GM23338 (cell line): ENCODE results near the gene PHOX2A. TPM values are rescaled to one million over a fixed set of nuclear protein-coding genes. Genes with fewer than 3 reads are reported as not detected.

ENCODE experiments used
- ATAC-seq: fragments of 200-7000 bp; cut with Tn5 transposase; 3 replicates; pipeline ENCODE4 v1.9.1; 2020
- DNase-seq: peaks from one replicate; pipeline ENCODE4 v3.0.0-alpha.2; 2015; ENCODE audit warnings: low spot score
- H2AFZ ChIP-seq: fragments of 200-600 bp; sonication (generic); 2 replicates; pipeline ENCODE4 v1.8.0; 2016; ENCODE audit warnings: antibody characterized with exemption, mild to moderate bottlenecking, moderate library complexity
- H3F3A ChIP-seq: fragments of 200-600 bp; sonication (generic); replicated peaks from 2 replicates; pipeline ENCODE4 v1.8.0; 2017; ENCODE audit warnings: antibody characterized with exemption, mixed run types, low read depth
- H3K27ac ChIP-seq: fragments of 200-600 bp; sonication (generic); 2 replicates; pipeline ENCODE4 v1.6.1; 2016; ENCODE audit warnings: low read depth
- H3K27me3 ChIP-seq: fragments of 200-600 bp; sonication (generic); 2 replicates; pipeline ENCODE4 v1.8.0; 2016; ENCODE audit warnings: mild to moderate bottlenecking, mixed run types, moderate library complexity; ENCODE audit not compliant: insufficient read depth
- H3K36me3 ChIP-seq: fragments of 200-600 bp; sonication (generic); 2 replicates; pipeline ENCODE4 v1.8.0; 2016; ENCODE audit warnings: mild to moderate bottlenecking; ENCODE audit not compliant: insufficient read depth
- H3K4me1 ChIP-seq: fragments of 200-600 bp; sonication (generic); 2 replicates; pipeline ENCODE4 v1.8.0; 2016; ENCODE audit warnings: mild to moderate bottlenecking, moderate library complexity; ENCODE audit not compliant: insufficient read depth
- H3K4me2 ChIP-seq: fragments of 200-600 bp; sonication (generic); 2 replicates; pipeline ENCODE4 v1.7.1; 2017; ENCODE audit warnings: mixed run types
- H3K4me3 ChIP-seq: fragments of 200-600 bp; sonication (generic); 2 replicates; pipeline ENCODE4 v1.6.1; 2016; ENCODE audit warnings: mixed run types
- H3K79me2 ChIP-seq: fragments of 200-600 bp; sonication (generic); replicated peaks from 2 replicates; pipeline ENCODE4 v1.8.0; 2017; ENCODE audit warnings: mild to moderate bottlenecking; ENCODE audit not compliant: insufficient read depth
- H3K9me2 ChIP-seq: fragments of 200-600 bp; sonication (generic); 2 replicates; pipeline ENCODE4 v1.8.0; 2017; ENCODE audit not compliant: insufficient read depth
- H4K20me1 ChIP-seq: fragments of 200-600 bp; sonication (generic); replicated peaks from 2 replicates; pipeline ENCODE4 v1.8.0; 2017; ENCODE audit warnings: mild to moderate bottlenecking; ENCODE audit not compliant: insufficient read depth
- H3K27ac Mint-ChIP-seq: 2 replicates; pipeline ENCODE4 v1.8.0; 2020; ENCODE audit warnings: inconsistent platforms, mild to moderate bottlenecking, moderate library complexity, mixed read lengths
- H3K27me3 Mint-ChIP-seq: 3 replicates; pipeline ENCODE4 v1.8.0; 2022; ENCODE audit warnings: low read depth, mild to moderate bottlenecking, moderate library complexity, mixed read lengths, inconsistent platforms; ENCODE audit not compliant: insufficient read depth, poor library complexity
- H3K36me3 Mint-ChIP-seq: 3 replicates; pipeline ENCODE4 v1.8.0; 2021; ENCODE audit warnings: low read depth, mild to moderate bottlenecking, inconsistent platforms, moderate library complexity, mixed read lengths
- H3K4me1 Mint-ChIP-seq: 3 replicates; pipeline ENCODE4 v1.8.0; 2020; ENCODE audit warnings: mild to moderate bottlenecking, inconsistent platforms, mixed read lengths
- H3K4me3 Mint-ChIP-seq: 3 replicates; pipeline ENCODE4 v1.8.0; 2021; ENCODE audit warnings: moderate library complexity, mild to moderate bottlenecking, inconsistent platforms, mixed read lengths
- H3K9me3 Mint-ChIP-seq: 3 replicates; pipeline ENCODE4 v1.8.0; 2020; ENCODE audit warnings: moderate library complexity, mild to moderate bottlenecking, inconsistent platforms, mixed read lengths
- CREB1 ChIP-seq: fragments of 250-450 bp; sonication (Bioruptor Pico); IDR thresholded peaks from 2 replicates; pipeline ENCODE4 v1.5.0; 2020; ENCODE audit warnings: low read depth, mild to moderate bottlenecking, moderate library complexity
- CTCF ChIP-seq, 2 experiments: fragments of 200-600 bp in 1 of 2; sonication (generic) in 1 of 2; conservative IDR thresholded peaks; 2 replicates each; pipeline versions ENCODE4 v1.5.1 to v1.6.1; 2016 to 2017; ENCODE audit warnings: antibody characterized with exemption in 2 of 2, low read depth in 2 of 2, mild to moderate bottlenecking in 2 of 2, moderate library complexity in 1 of 2
- ETS1 ChIP-seq: IDR thresholded peaks from 2 replicates; pipeline ENCODE4 v1.6.1; 2016; ENCODE audit warnings: antibody characterized with exemption
- EZH2 ChIP-seq: fragments of 200-600 bp; sonication (generic); IDR thresholded peaks from one replicate; pipeline ENCODE4 v1.8.0; 2017; ENCODE audit warnings: antibody characterized with exemption, mild to moderate bottlenecking, low read depth; ENCODE audit not compliant: unreplicated experiment
- EZH2phosphoT487 ChIP-seq: fragments of 200-600 bp; sonication (generic); IDR thresholded peaks from one replicate; pipeline ENCODE4 v1.8.1; 2018; ENCODE audit warnings: antibody characterized with exemption; ENCODE audit not compliant: unreplicated experiment
- NANOG ChIP-seq: IDR thresholded peaks from 2 replicates; pipeline ENCODE4 v1.6.1; 2016; ENCODE audit warnings: antibody characterized with exemption, borderline replicate concordance
- POLR2AphosphoS5 ChIP-seq: IDR thresholded peaks from 2 replicates; pipeline ENCODE4 v1.6.1; 2016; ENCODE audit warnings: antibody characterized with exemption, low read depth
- ZNF331 ChIP-seq: fragments of 250-450 bp; sonication (Bioruptor Pico); IDR thresholded peaks from 2 replicates; pipeline ENCODE4 v1.5.0; 2020; ENCODE audit warnings: low read depth, mild to moderate bottlenecking, moderate library complexity
- ZNF462 ChIP-seq: fragments of 250-450 bp; sonication (Bioruptor Pico); IDR thresholded peaks from 2 replicates; pipeline ENCODE4 v1.5.0; 2020; ENCODE audit warnings: mild to moderate bottlenecking, moderate library complexity
- polyA plus RNA-seq: library from polyadenylated mRNA; unstranded; fragments of >200 nt; fragmentation: Nextera tagmentation; extraction: Ambion mirVana; gene quantifications from 2 replicates; pipeline ENCODE4 v1.2.1, GENCODE V29; 2016
- total RNA-seq: library from RNA; depleted of rRNA; stranded (reverse); fragments of >200 nt; shearing (Covaris generic); gene quantifications from 2 replicates; pipeline ENCODE4 v1.2.3, GENCODE V29; 2014

The PHOX2A gene
- total and polyA plus RNA-seq, 2 experiments from 2014 or later: 0.31 TPM; not detected in 1

- H4K20me1 ChIP-seq: no peaks in the 10 kb centered on the region
- no peaks in the 10 kb centered on the region for H3K9me3 Mint-ChIP-seq
- DNase-seq: no peak
- no peak overlapping the region for H3K4me2 ChIP-seq
- H3K27ac ChIP-seq: no peak overlapping the region
- H3K27me3 Mint-ChIP-seq: no peaks in the 10 kb centered on the region
- H3F3A ChIP-seq: no peaks in the 10 kb centered on the region
- no peaks in the 10 kb centered on the region for H3K36me3 ChIP-seq
- H3K4me3 ChIP-seq: no peak overlapping the region
- peaks cover 7% of the 10 kb centered on the region; the same call in 1 of the 2 replicates for H3K4me1 ChIP-seq
- H3K27ac Mint-ChIP-seq: no peak overlapping the region
- H3K79me2 ChIP-seq: no peaks in the 10 kb centered on the region
- H3K27me3 ChIP-seq: no peaks in the 10 kb centered on the region
- TF ChIP-seq ZNF331 (CRISPR knock-in tag) (no peak), NANOG (no peak), EZH2phosphoT487 (no peak), POLR2AphosphoS5 (no peak), ZNF462 (no peak), CREB1 (CRISPR knock-in tag) (no peak), EZH2 (no peak)
- H3K4me3 Mint-ChIP-seq: no peak overlapping the region
- H3K36me3 Mint-ChIP-seq: no peaks in the 10 kb centered on the region
- peaks cover 9% of the 10 kb centered on the region; the same call in 2 of the 3 replicates for H3K4me1 Mint-ChIP-seq
- ATAC-seq: no peak
- no peaks in the 10 kb centered on the region for H3K9me2 ChIP-seq
- H2AFZ ChIP-seq: no peak overlapping the region
These were observed 19.4 kb upstream of the PHOX2A start for GRCh38 chr11:72263361-72263760.

DNA sequence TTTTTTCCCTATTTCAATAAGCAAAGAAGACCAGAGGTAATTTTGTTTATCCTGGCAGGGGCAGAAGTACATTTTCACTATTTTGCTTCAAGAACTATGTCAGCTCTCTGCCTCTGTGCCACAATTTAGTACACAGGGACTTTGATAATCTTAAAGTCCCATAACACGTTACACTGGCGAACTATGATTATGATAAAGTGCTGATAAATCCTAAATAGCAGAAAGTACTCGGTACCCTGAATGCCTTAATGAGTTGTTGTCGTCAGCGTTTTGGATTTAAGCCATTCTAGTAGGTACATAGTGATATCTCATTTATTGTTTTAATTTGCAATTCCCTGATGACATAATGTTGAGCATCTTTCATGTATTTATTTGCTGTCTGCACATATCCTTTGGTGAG lies 16.6 kb upstream of the PHOX2A start:
- no peaks in the 10 kb centered on the region for H3K79me2 ChIP-seq
- no peaks in the 10 kb centered on the region for H3F3A ChIP-seq
- no peaks in the 10 kb centered on the region for H3K9me2 ChIP-seq
- no peak overlapping the region for H3K27ac ChIP-seq
- no peak for DNase-seq
- H3K4me2 ChIP-seq: no peak overlapping the region
- Mint-ChIP-seq H3K9me3 (no peaks in the 10 kb centered on the region), H3K36me3 (no peaks in the 10 kb centered on the region), H3K27ac (no peak overlapping the region), H3K4me1 (peaks cover 9% of the 10 kb centered on the region; the same call in 2 of the 3 replicates), H3K27me3 (no peaks in the 10 kb centered on the region), H3K4me3 (no peak overlapping the region)
- H3K27me3 ChIP-seq: no peaks in the 10 kb centered on the region
- peaks cover 7% of the 10 kb centered on the region; the same call in 1 of the 2 replicates for H3K4me1 ChIP-seq
- H3K4me3 ChIP-seq: no peak overlapping the region
- H4K20me1 ChIP-seq: no peaks in the 10 kb centered on the region
- H3K36me3 ChIP-seq: no peaks in the 10 kb centered on the region
- no peak for ATAC-seq
- H2AFZ ChIP-seq: no peak overlapping the region
- TF ChIP-seq CTCF (conservative IDR thresholded peaks at IDR 0.05; ENCODE audit: low read depth in 2 of 2) (no peak), EZH2 (no peak), ETS1 (no peak), EZH2phosphoT487 (no peak)
